Adrenal gland (tissue), 12 donors: Measurements from ENCODE around the gene LIMS2. TPM values are rescaled to one million over a fixed set of nuclear protein-coding genes. Genes with fewer than 3 reads are reported as not detected.

Experiments
- DNase-seq, 7 donors: peaks; one replicate each; pipeline ENCODE4 v3.0.0-alpha.2; 2019 to 2020
- H3K27ac ChIP-seq, 5 donors: fragments of 200-600 bp; sonication (generic) in 4 of 5; 1 replicate in 3 of 5; 2 replicates in 2 of 5; pipeline versions ENCODE4 v1.5.1 to v1.8.0; 2016 to 2020; ENCODE audit warnings: mild to moderate bottlenecking in 1 of 5
- H3K27me3 ChIP-seq: fragments of 200-600 bp; 2 replicates; pipeline ENCODE4 v1.8.0; 2021
- H3K36me3 ChIP-seq, 2 donors: fragments of 200-600 bp; replicated peaks in 1 of 2; 1 replicate in 1 of 2; 2 replicates in 1 of 2; pipeline versions ENCODE4 v1.5.1 to v1.8.0; 2018 to 2022
- H3K4me1 ChIP-seq, 2 donors: fragments of 200-600 bp; replicated peaks in 1 of 2; 1 replicate in 1 of 2; 2 replicates in 1 of 2; pipeline versions ENCODE4 v1.5.1 to v1.8.0; 2018 to 2021
- H3K4me3 ChIP-seq, 4 donors: fragments of 200-600 bp; sonication (generic) in 3 of 4; one replicate each; pipeline ENCODE4 v1.5.1; 2016 to 2018
- H3K9me3 ChIP-seq, 3 donors: fragments of 200-600 bp; sonication (generic) in 1 of 3; replicated peaks in 1 of 3; 1 replicate in 2 of 3; 2 replicates in 1 of 3; pipeline versions ENCODE4 v1.5.1 to v1.8.0; 2016 to 2021
- CTCF ChIP-seq, 6 experiments: fragments of 450-650 bp in 4 of 6; fragments of 200-600 bp in 2 of 6; sonication (generic) in 1 of 6; IDR thresholded peaks; 1 replicate in 5 of 6; 2 replicates in 1 of 6; pipeline versions ENCODE4 v1.5.1 to v1.8.0; 2016 to 2021; ENCODE audit warnings: antibody characterized with exemption in 6 of 6, mild to moderate bottlenecking in 2 of 6, moderate library complexity in 1 of 6
- POLR2A ChIP-seq, 2 donors: fragments of 450-650 bp; IDR thresholded peaks; one replicate each; pipeline ENCODE4 v1.6.1; 2017; ENCODE audit warnings: antibody characterized with exemption in 2 of 2, mild to moderate bottlenecking in 2 of 2, moderate library complexity in 1 of 2
- WGBS, 4 donors: extraction: QIAGEN DNeasy Blood & Tissue Kit in 2 of 4; methylation state at CpG; one replicate each; pipeline versions ENCODE4 v1.1.5 to v1.1.7; 2013 to 2017; 5-methylcytosine and 5-hydroxymethylcytosine counted together
- intact Hi-C, 2 donors: fragments of 100-400 bp; cut with DNase I; formaldehyde crosslinking; loops; one replicate each; pipeline versions ENCODE4 v1.14.1 to v1.15.0; 2022 to 2023
- polyA plus RNA-seq, 3 donors: library from polyadenylated mRNA; stranded (reverse); fragments of 200-250 nt in 2 of 3; fragments of 350-450 nt in 1 of 3; fragmentation: Illumina TruSeq in 1 of 3; extraction: RNeasy Lipid Tissue Mini Kit (QIAGEN cat#74804) in 1 of 3; gene quantifications; one replicate each; pipeline ENCODE4 v1.2.3, GENCODE V29; 2013 to 2014
- total RNA-seq, 9 donors: library from RNA; depleted of rRNA in 4 of 9; stranded (reverse); fragments of >200 nt in 4 of 9; fragments of 120-200 nt in 1 of 9; fragmentation: NEBNext Ultra II Directional in 1 of 9; extraction: Animal tissue kit (Norgen Biotek cat#: 25700) in 1 of 9; gene quantifications; one replicate each; pipeline versions ENCODE4 v1.1.0 to v1.2.4, GENCODE V29; 2013 to 2023
- donor health status: healthy with polysubstance abuse.
- donor health status: Bipolar disorder and iron deficiency.
- donor health status: DM: yes; HTN: yes; CAD: no.
- donor health status: DM: no; HTN: no; CAD: no.
- donor health status: DM: no; HTN: no; CAD: no.
- donor health status: DM: yes; HTN: yes; CAD: no.

Gene LIMS2
- total and polyA plus RNA-seq, 12 donors: 1.4 to 142 (median 16.1) TPM

GRCh38 chr2:127721311-127721977 lies 46.1 kb upstream of the LIMS2 start:
- H3K27me3 ChIP-seq: no peaks in the 10 kb centered on the region
- H3K9me3 ChIP-seq: no peaks in the 10 kb centered on the region
- DNase-seq: no peak
- no peak overlapping the region for H3K27ac ChIP-seq
- H3K4me3 ChIP-seq: no peak overlapping the region
- peaks cover 0 to 36% of the 10 kb centered on the region in 2 donors for H3K36me3 ChIP-seq
- intact Hi-C loops: no loop called here
- peaks cover 0 to 7% of the 10 kb centered on the region in 2 donors for H3K4me1 ChIP-seq
- TF ChIP-seq CTCF (IDR thresholded peaks at IDR 0.05) (no peak), POLR2A (IDR thresholded peaks at IDR 0.05) (no peak)
- 91 to 94% (median 93%) methylated on average over 6 of the region's 6 CpGs for WGBS, 4 donors

- DNase-seq: no peak
- Histone ChIP-seq H3K4me1 (peaks cover 0 to 7% of the 10 kb centered on the region in 2 donors), H3K9me3 (no peaks in the 10 kb centered on the region), H3K27me3 (no peaks in the 10 kb centered on the region), H3K4me3 (no peak overlapping the region), H3K27ac (no peak overlapping the region), H3K36me3 (peaks cover 0 to 39% of the 10 kb centered on the region in 2 donors)
- 87 to 97% (median 92%) methylated on average over 5 to 13 of the region's 13 CpGs for WGBS, 4 donors
- intact Hi-C loops: no loop called here
- TF ChIP-seq POLR2A (IDR thresholded peaks at IDR 0.05) (no peak), CTCF (IDR thresholded peaks at IDR 0.05) (no peak)
These were observed 44.2 kb upstream of the LIMS2 start for GRCh38 chr2:127719301-127720218.

- Histone ChIP-seq H3K27me3 (no peaks in the 10 kb centered on the region), H3K4me3 (no peak overlapping the region), H3K36me3 (peaks cover 0 to 42% of the 10 kb centered on the region in 2 donors), H3K9me3 (no peaks in the 10 kb centered on the region), H3K4me1 (peaks cover 0 to 7% of the 10 kb centered on the region in 2 donors), H3K27ac (no peak overlapping the region)
- DNase-seq: no peak
- TF ChIP-seq POLR2A (IDR thresholded peaks at IDR 0.05): no peak
- no peak for TF ChIP-seq CTCF (IDR thresholded peaks at IDR 0.05)
- 94 to 97% (median 95%) methylated on average over 4 of the region's 4 CpGs for WGBS, 4 donors
- intact Hi-C loops: no loop called here
These were observed 42.9 kb upstream of the LIMS2 start for GRCh38 chr2:127718271-127718670.

GRCh38 chr2:127715778-127716449 lies 40.6 kb upstream of the LIMS2 start:
- TF ChIP-seq POLR2A (IDR thresholded peaks at IDR 0.05) (no peak), CTCF (IDR thresholded peaks at IDR 0.05) (no peak)
- Histone ChIP-seq H3K4me3 (no peak overlapping the region), H3K27ac (no peak overlapping the region), H3K27me3 (no peaks in the 10 kb centered on the region), H3K36me3 (peaks cover 0 to 27% of the 10 kb centered on the region in 2 donors), H3K9me3 (no peaks in the 10 kb centered on the region), H3K4me1 (no peaks in the 10 kb centered on the region)
- no peak for DNase-seq
- WGBS, 4 donors: 92 to 95% (median 94%) methylated on average over 14 of the region's 14 CpGs
- intact Hi-C loops: no loop called here
